CD14-positive monocyte (primary cell): Measurements from ENCODE around the gene MAU2. TPM values are rescaled to one million over a fixed set of nuclear protein-coding genes. Genes with fewer than 3 reads are reported as not detected.

Experiments used
- DNase-seq, 3 donors: peaks; one replicate each; pipeline ENCODE4 v3.0.0-alpha.2; 2011 to 2022
- H2AFZ ChIP-seq: 2 replicates; pipeline ENCODE4 v1.6.0; 2012; ENCODE audit warnings: mild to moderate bottlenecking, low read depth, low read length, inconsistent platforms; ENCODE audit not compliant: insufficient read depth, poor library complexity, severe bottlenecking
- H3K27ac ChIP-seq, 2 donors: 1 replicate in 1 of 2; 2 replicates in 1 of 2; pipeline ENCODE4 v1.5.1; 2012 to 2013; ENCODE audit warnings: low read length in 2 of 2, control low read depth in 1 of 2, inconsistent platforms in 1 of 2, low read depth in 1 of 2, mild to moderate bottlenecking in 1 of 2
- H3K27me3 ChIP-seq, 2 donors: one replicate each; pipeline versions ENCODE4 v1.6.0 to v1.6.1; 2011 to 2013; ENCODE audit warnings: low read length in 2 of 2; ENCODE audit not compliant: control insufficient read depth in 2 of 2, insufficient read depth in 2 of 2
- H3K36me3 ChIP-seq, 2 donors: replicated peaks in 1 of 2; 1 replicate in 1 of 2; 2 replicates in 1 of 2; pipeline versions ENCODE4 v1.5.1 to v1.6.1; 2012 to 2013; ENCODE audit warnings: low read length in 2 of 2, control low read depth in 1 of 2, inconsistent platforms in 1 of 2, mild to moderate bottlenecking in 1 of 2; ENCODE audit not compliant: insufficient read depth in 2 of 2, control insufficient read depth in 1 of 2
- H3K4me1 ChIP-seq, 2 donors: 1 replicate in 1 of 2; 2 replicates in 1 of 2; pipeline versions ENCODE4 v1.5.1 to v1.6.1; 2012 to 2013; ENCODE audit warnings: low read length in 2 of 2, control low read depth in 1 of 2, inconsistent platforms in 1 of 2, mild to moderate bottlenecking in 1 of 2, moderate library complexity in 1 of 2; ENCODE audit not compliant: insufficient read depth in 2 of 2, control insufficient read depth in 1 of 2
- H3K4me2 ChIP-seq: replicated peaks from 2 replicates; pipeline ENCODE3; 2012; ENCODE audit warnings: low read length, moderate library complexity, mild to moderate bottlenecking; ENCODE audit not compliant: poor library complexity, severe bottlenecking; ENCODE audit errors: extremely low read depth
- H3K4me3 ChIP-seq, 3 experiments: fragments of 200-600 bp in 1 of 3; sonication (generic) in 1 of 3; replicated peaks in 1 of 3; 1 replicate in 2 of 3; 2 replicates in 1 of 3; pipeline ENCODE4 v1.5.1; 2011 to 2013; ENCODE audit warnings: low read length in 3 of 3, mild to moderate bottlenecking in 3 of 3, control low read depth in 2 of 3, low read depth in 2 of 3, inconsistent platforms in 1 of 3, moderate library complexity in 1 of 3
- H3K79me2 ChIP-seq: 2 replicates; pipeline ENCODE4 v1.6.0; 2012; ENCODE audit warnings: mild to moderate bottlenecking, control low read depth, inconsistent platforms, low read length, moderate library complexity; ENCODE audit not compliant: insufficient read depth
- H3K9ac ChIP-seq: 2 replicates; pipeline ENCODE4 v1.6.0; 2017; ENCODE audit warnings: low read length, mild to moderate bottlenecking; ENCODE audit not compliant: insufficient read depth, poor library complexity, severe bottlenecking
- H3K9me3 ChIP-seq, 2 donors: replicated peaks in 1 of 2; 1 replicate in 1 of 2; 2 replicates in 1 of 2; pipeline versions ENCODE4 v1.5.1 to v1.6.1; 2012 to 2013; ENCODE audit warnings: low read length in 2 of 2, control low read depth in 1 of 2; ENCODE audit not compliant: control insufficient read depth in 1 of 2, insufficient read depth in 1 of 2
- H4K20me1 ChIP-seq: 2 replicates; pipeline ENCODE4 v1.6.0; 2012; ENCODE audit warnings: mild to moderate bottlenecking, low read length, control low read depth, moderate library complexity; ENCODE audit not compliant: insufficient read depth
- H3K27ac Mint-ChIP-seq, 7 donors: one replicate each; pipeline ENCODE4 v1.8.0; 2020; ENCODE audit warnings: mild to moderate bottlenecking in 7 of 7, mixed read lengths in 7 of 7, moderate library complexity in 6 of 7, inconsistent platforms in 2 of 7
- H3K27me3 Mint-ChIP-seq, 3 donors: one replicate each; pipeline ENCODE4 v1.8.0; 2021 to 2022; ENCODE audit warnings: low read depth in 3 of 3, mild to moderate bottlenecking in 3 of 3, mixed read lengths in 3 of 3, moderate library complexity in 3 of 3, inconsistent platforms in 1 of 3
- H3K36me3 Mint-ChIP-seq, 2 donors: one replicate each; pipeline ENCODE4 v1.8.0; 2020; ENCODE audit warnings: mixed read lengths in 2 of 2, inconsistent platforms in 1 of 2, mild to moderate bottlenecking in 1 of 2
- H3K4me1 Mint-ChIP-seq: one replicate; pipeline ENCODE4 v1.8.0; 2020; ENCODE audit warnings: mild to moderate bottlenecking, mixed read lengths
- H3K4me3 Mint-ChIP-seq, 2 donors: one replicate each; pipeline ENCODE4 v1.8.0; 2020; ENCODE audit warnings: mild to moderate bottlenecking in 2 of 2, mixed read lengths in 2 of 2, moderate library complexity in 1 of 2
- H3K9me3 Mint-ChIP-seq, 7 donors: one replicate each; pipeline ENCODE4 v1.8.0; 2020 to 2022; ENCODE audit warnings: mixed read lengths in 7 of 7, mild to moderate bottlenecking in 6 of 7, moderate library complexity in 6 of 7, inconsistent platforms in 2 of 7
- WGBS: methylation state at CpG from one replicate; pipeline ENCODE4 v1.1.5; 2013; ENCODE audit warnings: missing lambda C conversion rate; ENCODE audit not compliant: insufficient coverage; 5-methylcytosine and 5-hydroxymethylcytosine counted together
- intact Hi-C, 2 donors: fragments of 100-400 bp; cut with micrococcal nuclease; formaldehyde crosslinking; loops; one replicate each; pipeline versions ENCODE4 v1.15.0 to v1.15.1; 2023
- polyA plus RNA-seq, 3 donors: library from polyadenylated mRNA; depleted of rRNA in 1 of 3; unstranded in 2 of 3; stranded (reverse) in 1 of 3; fragments of 300-500 nt in 2 of 3; fragments of >200 nt in 1 of 3; fragmentation: Illumina TruSeq in 2 of 3; gene quantifications; 1 replicate in 2 of 3; 2 replicates in 1 of 3; pipeline ENCODE4 v1.2.3, GENCODE V29; 2012 to 2021
- TF ChIP-seq, protein P1 (sequence below): fragments of 200-600 bp; IDR thresholded peaks from one replicate; pipeline ENCODE4 v1.8.0; 2022; ENCODE audit warnings: antibody characterized with exemption, mild to moderate bottlenecking

MAU2 gene
- polyA plus RNA-seq, 3 donors = 7.4 to 68.4 (median 14.5) TPM

DNA sequence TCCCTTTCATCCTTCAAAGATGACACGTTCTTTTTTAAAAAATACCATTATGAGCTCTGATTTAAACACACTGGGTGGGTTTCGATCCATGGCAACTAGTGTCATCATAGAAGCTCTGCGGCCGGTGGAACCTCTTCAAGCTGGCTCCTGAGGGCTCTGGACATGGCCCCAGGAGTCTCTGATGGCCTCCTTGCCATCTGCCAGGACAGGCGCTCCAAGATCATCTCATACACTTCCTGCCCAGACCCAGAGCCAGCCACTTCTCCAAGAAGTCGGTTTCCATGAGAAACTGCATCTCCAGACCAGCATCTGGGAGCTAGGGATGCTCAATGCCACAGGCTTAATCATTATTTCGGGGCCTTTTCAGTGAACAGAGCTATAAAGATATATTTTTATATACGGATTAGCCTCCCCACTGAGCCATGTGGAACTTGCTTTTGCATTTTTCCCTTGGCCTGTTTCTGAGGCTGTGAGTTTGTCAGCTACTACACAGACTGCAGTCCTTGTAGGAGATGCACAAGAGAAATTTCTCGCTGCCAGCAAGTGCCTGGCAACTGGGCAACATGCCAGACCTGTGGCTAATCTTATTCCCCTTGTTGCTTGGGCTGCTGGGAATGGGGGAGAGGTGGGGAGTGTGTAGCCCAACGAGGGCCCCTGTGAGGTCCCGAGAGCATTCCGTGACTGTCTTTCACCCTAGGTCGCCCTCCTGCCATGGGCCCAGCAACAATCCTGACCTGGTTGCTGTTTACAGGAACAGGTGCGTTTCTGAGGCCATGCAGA lies 16.3 kb upstream of the MAU2 start:
- peaks cover 0 to 3% (median 0%) of the 10 kb centered on the region in 3 donors for H3K27me3 Mint-ChIP-seq
- Histone ChIP-seq H3K27ac (no peak overlapping the region), H3K4me1 (no peaks in the 10 kb centered on the region), H2AFZ (no peak overlapping the region), H3K9me3 (no peaks in the 10 kb centered on the region), H3K4me2 (no peak overlapping the region), H3K36me3 (peaks cover 88 to 94% of the 10 kb centered on the region in 2 donors), H3K9ac (no peak overlapping the region), H4K20me1 (peaks cover 8% of the 10 kb centered on the region), H3K4me3 (no peak overlapping the region), H3K79me2 (no peaks in the 10 kb centered on the region), H3K27me3 (no peaks in the 10 kb centered on the region)
- DNase-seq = no peak
- WGBS = 98% methylated on average over 10 of the region's 14 CpGs
- H3K4me1 Mint-ChIP-seq = no peaks in the 10 kb centered on the region
- no peak overlapping the region for H3K4me3 Mint-ChIP-seq
- peaks cover 0 to 3% (median 0%) of the 10 kb centered on the region in 7 donors for H3K9me3 Mint-ChIP-seq
- H3K27ac Mint-ChIP-seq = peak overlapping the region in 1 of 7 donors; percentile 6
- TF ChIP-seq, protein P1, sequence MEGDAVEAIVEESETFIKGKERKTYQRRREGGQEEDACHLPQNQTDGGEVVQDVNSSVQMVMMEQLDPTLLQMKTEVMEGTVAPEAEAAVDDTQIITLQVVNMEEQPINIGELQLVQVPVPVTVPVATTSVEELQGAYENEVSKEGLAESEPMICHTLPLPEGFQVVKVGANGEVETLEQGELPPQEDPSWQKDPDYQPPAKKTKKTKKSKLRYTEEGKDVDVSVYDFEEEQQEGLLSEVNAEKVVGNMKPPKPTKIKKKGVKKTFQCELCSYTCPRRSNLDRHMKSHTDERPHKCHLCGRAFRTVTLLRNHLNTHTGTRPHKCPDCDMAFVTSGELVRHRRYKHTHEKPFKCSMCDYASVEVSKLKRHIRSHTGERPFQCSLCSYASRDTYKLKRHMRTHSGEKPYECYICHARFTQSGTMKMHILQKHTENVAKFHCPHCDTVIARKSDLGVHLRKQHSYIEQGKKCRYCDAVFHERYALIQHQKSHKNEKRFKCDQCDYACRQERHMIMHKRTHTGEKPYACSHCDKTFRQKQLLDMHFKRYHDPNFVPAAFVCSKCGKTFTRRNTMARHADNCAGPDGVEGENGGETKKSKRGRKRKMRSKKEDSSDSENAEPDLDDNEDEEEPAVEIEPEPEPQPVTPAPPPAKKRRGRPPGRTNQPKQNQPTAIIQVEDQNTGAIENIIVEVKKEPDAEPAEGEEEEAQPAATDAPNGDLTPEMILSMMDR = no peak
- peaks cover 80 to 97% of the 10 kb centered on the region in 2 donors for H3K36me3 Mint-ChIP-seq
- intact Hi-C loops = no loop called here

- H4K20me1 ChIP-seq = peaks cover 8% of the 10 kb centered on the region
- no peak overlapping the region for H3K4me2 ChIP-seq
- H3K27ac Mint-ChIP-seq = no peak overlapping the region
- peaks cover 0 to 3% (median 0%) of the 10 kb centered on the region in 7 donors for H3K9me3 Mint-ChIP-seq
- H3K27me3 ChIP-seq = no peaks in the 10 kb centered on the region
- H3K4me3 ChIP-seq = no peak overlapping the region
- H3K27ac ChIP-seq = no peak overlapping the region
- no peak overlapping the region for H3K4me3 Mint-ChIP-seq
- no peak for DNase-seq
- no peaks in the 10 kb centered on the region for H3K4me1 ChIP-seq
- H3K9ac ChIP-seq = no peak overlapping the region
- no peaks in the 10 kb centered on the region for H3K9me3 ChIP-seq
- TF ChIP-seq, protein P1 = no peak
- peaks cover 85 to 97% of the 10 kb centered on the region in 2 donors for H3K36me3 Mint-ChIP-seq
- no peaks in the 10 kb centered on the region for H3K79me2 ChIP-seq
- peaks cover 94 to 98% of the 10 kb centered on the region in 2 donors for H3K36me3 ChIP-seq
- intact Hi-C loops = no loop called here
- peaks cover 0 to 2% (median 0%) of the 10 kb centered on the region in 3 donors for H3K27me3 Mint-ChIP-seq
- no peaks in the 10 kb centered on the region for H3K4me1 Mint-ChIP-seq
- WGBS = 98% methylated on average over 10 of the region's 10 CpGs
- H2AFZ ChIP-seq = no peak overlapping the region
Measured at GRCh38 chr19:19305066-19305465, 15.6 kb upstream of the MAU2 start.
